ENCODE data around the gene TFAM.
"Not testable (repeated sequence)": the region's sequence is repeated elsewhere in the genome, so short reads cannot be mapped to it uniquely, and the experiment has no call there.

Gene TFAM

DNA sequence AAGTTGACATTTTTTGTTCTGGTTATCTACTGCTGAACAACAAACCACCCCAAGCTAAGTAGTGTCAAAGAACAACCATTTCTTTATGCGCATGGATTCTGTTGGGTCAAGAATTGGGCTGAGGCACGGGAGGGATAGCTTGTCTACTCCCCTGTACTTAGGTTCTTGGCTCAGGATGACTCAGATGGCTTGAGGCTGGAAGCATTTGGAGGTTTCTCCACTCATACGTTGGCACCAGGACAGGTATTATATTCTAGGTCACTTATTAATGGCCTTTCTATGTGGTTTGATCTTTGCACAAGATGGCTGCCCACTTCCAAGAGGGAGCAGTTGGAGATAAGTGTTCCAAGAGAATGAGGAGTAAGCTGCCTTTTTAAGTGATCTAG lies 11.8 kb upstream of the TFAM start:
- DNase-seq: no peak

DNA sequence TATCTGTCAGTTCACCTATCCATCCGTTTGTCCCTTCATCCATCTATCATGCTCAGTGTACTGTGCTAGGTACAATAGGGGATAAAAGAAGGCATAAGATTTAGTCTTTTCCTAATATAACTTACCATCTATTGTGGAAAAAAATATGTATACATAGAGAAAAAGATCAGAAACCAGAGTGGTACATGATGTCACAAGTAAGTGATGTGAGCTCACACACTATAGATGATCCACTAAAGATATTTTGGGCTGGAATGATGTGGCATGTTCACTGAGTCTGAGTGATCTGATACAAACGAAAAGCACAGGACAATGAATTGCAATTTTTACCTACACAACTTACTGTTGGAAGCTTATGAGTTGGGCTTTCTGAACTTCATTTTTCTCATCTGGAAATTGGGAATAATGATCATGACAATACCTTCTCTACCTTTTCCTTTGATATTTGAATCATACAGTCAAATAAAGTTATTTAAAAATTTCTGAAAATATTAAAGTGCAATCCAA lies 2.7 kb upstream of the TFAM start:
- DNase-seq: no peak

DNA sequence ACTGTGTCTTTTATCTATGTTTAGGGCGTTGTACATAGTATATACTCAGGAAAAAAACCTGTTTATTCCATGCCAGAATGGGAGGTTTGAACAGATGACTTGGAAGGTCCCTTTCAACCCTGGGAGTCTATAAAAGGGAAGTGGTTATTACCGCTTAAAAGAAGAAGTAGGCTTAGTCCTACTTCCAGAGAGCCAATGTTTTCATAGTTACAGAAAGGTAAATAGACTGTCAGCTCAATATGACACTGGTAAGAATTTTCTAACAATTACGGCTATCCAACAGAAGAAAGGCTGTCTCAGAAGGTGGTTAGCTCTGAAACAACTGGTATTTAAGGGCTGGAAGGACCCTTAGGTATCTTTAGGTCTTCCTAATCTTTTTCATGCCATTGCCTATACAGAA lies 1.1 kb upstream of the TFAM start:
- DNase-seq: peak; percentile 11

DNA sequence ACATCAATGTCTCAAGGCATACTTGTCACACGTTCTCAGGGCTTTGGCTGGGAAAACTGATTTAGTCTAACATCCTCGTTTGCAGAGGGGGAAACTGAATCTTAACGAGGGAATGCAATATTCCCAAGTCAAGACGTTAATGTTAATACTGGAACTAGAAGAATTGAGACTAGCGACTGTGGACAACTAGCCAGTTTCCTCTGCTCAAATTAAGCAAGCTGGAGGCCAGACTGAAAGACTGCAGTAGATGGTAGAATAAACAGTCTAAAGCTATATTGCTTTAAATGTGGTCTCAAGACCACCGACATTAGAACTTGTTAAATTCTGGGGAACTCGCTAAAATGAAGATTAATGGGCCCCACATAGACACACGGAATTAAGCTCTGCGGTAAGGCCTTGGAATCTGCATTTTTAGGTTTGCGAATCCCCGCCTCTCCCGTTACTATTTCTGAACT lies 639 bp upstream of the TFAM start:
- DNase-seq: no peak

DNA sequence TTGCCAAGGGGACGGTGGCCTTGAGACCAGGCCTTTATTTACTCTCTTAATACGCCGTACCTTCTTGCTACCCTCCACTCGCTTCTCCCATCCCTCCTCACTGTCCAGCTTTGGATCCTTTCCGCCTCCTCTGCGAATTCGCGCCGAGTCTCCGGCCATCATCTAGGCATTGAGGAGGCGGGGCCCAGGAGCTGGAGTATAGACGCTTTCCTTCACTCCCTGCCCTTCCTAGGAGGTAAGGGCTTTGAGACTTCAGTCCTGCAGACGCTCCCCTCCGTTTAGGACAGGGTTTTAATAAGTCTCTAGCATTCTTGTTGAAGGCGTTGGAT lies 538 bp downstream of the TFAM start:
- DNase-seq: peak; percentile 30

DNA sequence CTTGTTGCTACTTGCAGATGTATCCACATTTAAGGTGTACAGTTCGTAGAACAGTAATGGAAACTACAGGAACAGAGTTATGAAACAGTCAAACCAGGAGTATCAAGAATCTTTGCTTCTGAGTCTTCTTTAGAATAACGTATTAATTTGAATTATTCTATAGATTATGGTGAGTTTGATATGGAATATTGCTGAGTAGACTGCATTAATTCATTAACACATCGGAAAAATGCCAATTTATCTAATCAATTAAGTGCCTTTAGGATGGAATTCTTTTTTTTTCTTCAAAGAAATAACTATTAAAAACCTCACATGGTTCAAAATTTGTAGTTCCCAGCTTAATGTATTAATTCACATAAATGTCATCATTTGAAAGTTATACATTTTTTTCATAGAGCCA lies 3.8 kb downstream of the TFAM start:
- DNase-seq: no peak

DNA sequence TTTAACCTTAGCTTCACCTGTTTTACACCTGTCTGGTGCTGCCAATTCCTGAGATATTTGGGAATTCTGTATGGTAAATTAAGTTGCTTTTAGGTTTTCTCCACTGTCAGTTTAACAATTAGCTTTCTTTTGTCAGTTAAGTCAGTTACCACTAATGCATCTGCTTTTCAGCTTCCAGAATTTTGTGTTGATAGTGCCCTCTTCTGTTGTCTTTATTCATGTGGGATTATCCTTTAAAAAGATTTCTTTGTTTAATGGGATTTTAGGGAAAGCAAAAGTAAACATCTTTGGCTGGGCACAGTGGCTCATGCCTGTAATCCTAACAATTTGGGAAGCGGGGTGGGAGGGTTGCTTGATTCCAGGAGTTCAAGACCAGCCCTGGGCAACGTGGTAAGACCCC lies 8.1 kb downstream of the TFAM start:
- DNase-seq: no peak

DNA sequence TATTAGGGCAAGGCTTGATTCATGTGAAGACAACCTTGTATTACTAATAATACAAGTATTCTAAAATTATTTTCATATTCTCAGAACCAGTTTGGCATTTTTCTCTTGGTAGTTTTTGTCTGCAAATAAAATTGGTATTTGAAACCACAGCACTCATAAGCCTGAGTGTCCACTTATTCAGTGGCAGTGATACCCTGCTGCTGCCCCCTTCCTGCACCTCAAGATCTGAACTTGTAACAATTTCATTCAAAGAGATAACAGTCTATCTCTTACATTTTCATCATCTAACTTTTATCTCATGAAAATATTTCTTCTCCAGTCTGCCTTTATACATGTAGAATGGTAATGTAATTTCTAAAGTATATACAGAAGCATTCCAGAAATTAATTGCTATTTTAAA lies 9.3 kb downstream of the TFAM start:
- no peak for DNase-seq

DNA sequence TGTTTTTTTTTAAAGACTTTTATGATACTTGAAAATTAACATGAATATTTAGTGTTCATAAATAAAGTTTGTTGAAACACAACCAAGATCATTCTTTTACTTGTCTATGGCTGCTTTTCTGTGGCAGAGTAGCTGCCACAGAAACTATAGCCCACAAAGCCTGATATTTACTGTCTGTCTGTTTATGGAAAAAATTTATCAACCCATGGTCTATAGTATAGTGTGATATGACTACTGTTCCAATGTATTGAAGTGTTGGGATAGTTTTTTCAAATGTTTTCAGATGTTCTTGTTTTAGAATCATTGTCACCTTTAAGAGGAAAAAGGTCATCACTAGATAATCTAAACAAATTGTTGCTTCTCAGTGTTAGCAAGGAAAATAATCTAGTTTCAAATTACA lies 10.8 kb downstream of the TFAM start:
- DNase-seq: no peak

DNA sequence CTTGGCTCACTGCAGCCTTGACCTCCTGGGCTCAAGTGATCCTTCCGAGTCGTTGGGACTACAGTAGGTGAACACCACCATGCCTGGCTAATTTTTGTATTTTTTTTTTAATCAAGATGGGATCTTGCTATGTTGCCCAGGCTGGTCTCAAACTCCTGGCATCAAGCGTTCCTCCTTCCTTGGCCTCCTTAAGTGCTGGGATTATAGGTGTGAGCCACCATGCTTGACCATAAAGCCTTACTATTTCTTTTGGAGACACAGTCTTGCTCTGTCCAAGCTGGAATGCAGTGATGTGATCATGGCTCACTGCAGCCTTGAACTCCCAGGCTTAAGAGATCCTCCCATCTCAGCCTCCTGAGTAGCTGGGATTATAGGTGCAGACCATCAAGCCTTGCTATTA lies 12.6 kb downstream of the TFAM start:
- DNase-seq: no peak

DNA sequence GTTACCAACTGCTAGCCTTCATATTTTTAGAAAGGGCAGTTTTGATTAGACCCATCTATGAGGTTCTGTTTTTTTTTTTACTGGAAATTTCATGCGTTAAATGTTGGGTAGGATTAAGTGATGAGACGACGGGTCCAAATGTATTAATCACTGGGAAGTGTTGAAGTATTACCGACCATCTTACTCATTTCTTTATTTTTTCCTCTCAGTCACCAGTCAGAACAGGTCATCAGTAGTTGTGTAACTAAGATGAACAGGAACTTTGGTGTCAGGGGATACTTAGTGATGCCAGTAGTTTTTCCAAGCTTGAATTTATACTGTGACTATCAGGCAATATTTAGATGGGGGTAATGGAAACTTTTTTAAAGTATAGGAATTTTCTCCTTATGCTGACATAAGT lies 14.2 kb downstream of the TFAM start:
- no peak for DNase-seq

DNA sequence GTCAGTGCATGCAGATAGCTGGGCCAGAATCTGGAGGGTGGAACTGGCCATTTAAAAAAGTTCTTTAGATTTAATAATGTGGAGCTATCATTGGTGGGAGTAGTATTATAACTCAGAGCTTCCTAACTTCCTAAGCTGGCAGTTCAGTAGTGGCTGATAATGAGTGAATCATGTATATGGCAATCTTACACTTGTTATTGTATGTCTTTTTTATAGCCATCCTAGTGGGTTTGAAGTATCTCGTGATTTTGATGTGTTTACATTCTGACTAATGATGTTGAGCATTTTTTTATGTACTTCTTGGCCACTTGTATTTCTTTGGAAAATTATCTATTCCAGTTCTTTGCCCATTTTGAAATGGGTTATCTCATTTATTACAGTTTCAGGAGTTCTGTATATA lies 15.4 kb downstream of the TFAM start:
- DNase-seq: no peak

DNA sequence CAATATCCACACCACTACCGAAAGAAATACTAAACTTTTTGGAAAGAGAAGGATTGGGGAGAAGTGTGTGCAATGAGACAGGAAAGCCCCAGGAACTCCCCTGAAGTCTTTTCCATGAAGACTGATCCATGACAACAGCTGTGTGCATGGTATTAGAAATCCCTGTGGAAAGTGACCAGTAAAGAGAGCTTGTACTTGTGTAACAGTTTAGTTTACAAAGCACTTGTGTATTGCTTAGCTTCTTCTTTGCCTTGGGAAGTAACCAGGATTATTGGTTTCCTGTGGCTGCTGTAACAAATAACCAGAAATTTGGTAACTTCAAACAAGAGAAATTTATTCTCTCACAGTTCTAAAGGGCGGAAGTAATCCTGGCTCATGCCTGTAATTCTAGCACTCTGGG lies 18.8 kb downstream of the TFAM start:
- DNase-seq: no peak

DNA sequence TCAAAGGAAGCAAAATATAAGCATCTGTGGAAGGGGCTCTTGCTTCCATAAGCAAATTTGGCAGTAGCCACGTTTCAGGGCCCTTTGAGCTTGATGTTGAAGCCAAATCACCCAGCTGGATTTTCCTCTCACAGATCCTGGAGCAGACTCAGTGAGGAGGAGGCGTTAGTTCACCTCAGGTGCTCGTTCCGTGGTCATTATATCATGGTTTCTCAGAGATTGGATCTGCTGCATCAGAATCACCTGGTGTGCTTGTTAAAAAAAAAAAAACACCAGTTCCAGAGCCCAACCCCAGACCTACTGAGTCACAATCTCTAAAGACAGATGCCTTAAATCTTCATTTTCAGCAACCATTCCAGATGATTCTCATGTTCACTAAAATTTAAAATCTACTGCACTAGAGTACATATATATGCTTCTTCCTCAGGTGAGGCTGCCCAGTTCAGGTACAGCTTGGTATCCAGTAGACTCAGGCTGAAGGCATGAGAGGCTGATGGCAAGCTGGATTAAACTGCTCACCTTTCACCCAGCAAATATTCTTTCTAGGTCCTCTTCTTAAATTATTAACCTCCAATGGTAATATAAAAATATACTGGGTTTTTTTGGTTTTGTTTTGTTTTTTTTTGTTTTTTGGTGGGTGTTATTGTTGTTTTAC lies 24.9 kb downstream of the TFAM start:
- DNase-seq: no peak

DNA sequence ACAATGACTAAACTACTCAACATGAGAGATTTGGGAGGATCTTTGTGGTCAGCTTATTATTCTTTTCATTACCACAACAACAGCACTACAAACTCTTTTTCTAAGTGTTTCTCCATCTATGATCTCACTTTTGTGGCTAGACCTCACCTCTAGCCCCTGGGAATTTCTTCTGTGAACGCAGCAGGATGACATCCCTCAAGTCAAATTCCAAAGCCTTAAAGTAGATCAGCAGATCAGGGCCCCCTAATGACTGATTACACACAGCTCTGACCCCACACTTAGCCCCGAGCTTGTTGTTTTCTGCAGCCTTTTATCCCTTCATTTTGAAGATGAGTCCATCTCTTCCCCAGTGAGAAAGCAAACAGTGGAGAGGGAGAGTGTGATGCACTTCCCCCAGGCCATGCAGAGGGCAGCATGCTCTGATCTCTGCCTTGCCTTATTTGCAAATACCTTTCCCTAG lies 27.3 kb downstream of the TFAM start:
- DNase-seq: no peak

DNA sequence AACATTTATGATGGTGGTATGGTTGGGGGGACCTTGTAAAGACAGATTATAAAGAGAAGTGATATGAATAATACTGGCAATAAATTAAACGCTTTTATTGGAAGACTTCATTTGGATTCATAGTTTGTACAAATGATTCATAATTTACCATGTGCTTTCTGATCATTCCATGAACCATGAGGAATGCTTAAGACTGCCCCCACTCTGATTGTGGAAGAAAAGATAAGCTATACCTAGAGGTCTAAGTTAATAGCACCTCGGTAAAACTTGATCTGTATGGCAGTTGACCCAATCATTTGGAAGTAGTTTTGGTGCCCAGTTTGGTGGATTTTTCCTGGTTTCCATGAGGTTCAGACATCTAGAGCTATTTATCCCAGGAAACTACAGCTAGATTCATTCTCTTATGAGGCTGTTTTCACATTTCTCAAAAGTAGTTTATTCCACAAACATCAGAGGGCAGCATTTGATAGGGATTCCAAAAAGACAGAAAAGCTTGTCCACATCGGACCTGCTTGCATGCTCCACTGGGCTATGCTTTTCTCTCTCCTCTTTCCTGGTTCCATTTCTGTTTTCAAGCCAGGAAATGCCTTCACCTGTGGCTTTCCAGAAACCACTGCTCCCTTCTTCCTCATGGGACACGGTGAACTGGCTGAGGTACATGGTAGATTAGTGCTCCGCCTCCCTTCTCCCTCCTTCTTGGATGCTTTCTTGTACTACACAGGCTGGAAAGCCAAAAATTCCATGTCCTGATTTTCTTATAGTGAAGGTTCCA lies 29.2 kb downstream of the TFAM start:
- DNase-seq: no peak

DNA sequence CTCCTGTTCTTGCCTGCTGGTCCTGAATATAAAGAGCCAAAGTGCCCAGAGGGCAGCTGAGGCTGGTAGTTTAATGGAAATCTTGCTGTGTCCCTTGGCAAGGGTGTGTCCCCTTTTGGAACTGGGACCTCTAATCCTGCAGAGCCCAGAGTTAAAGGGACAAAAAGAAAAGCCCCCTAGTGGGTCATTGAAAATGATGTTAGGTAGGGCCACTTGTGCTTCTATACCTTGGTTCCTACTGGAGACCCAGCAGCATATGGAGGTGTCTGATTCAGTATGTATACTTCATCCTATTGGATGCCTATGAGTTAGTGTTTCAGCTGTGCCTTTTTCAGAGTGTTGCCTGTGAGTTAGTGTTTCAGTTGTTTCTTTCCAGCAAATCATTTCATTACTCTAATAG lies 30.5 kb downstream of the TFAM start:
- DNase-seq: no peak

DNA sequence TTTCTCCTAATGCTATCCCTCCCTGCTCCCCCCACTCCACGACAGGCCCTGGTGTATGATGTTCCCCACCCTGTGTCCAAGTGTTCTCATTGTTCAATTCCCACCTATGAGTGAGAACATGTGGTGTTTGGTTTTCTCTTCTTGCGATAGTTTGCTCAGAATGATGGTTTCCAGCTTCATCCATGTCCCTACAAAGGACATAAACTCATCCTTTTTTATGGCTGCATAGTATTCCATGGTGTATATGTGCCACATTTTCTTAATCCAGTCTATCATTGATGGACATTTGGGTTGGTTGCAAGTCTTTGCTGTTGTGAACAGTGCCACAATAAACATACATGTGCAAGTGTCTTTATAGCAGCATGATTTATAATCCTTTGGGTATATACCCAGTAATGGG lies 32.7 kb downstream of the TFAM start:
- DNase-seq: not testable (repeated sequence)

DNA sequence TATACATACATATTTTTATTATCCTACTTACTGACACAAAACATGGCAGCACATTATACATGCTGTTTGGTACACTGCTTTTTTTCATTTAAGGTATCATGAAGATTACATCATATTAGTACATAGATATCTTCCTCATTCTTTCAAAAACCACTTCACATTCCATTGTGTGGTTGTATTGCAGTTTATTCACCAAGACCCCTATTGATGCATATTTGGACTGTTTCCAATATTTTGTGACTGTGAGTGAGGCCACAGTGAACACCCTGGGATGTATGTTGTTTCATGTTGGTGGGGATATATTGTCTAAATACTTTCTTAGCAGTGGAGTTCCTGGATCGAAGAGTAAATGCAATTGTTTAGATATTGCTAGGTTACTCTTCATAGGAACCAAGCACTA lies 39.0 kb downstream of the TFAM start:
- no peak for DNase-seq

DNA sequence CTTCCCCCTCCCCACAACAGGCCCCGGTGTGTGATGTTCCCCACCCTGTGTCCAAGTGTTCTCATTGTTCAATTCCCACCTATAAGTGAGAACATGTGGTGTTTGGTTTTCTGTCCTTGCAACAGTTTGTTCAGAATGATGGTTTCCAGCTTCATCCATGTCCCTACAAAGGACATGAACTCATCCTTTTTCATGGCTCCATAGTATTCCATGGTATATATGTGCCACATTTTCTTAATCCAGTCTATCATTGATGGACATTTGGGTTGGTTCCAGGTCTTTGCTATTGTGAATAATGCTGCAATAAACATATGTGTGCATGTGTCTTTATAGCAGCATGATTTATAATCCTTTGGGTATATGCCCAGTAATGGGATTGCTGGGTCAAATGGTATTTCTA lies 43.2 kb downstream of the TFAM start:
- not testable (repeated sequence) for DNase-seq

DNA sequence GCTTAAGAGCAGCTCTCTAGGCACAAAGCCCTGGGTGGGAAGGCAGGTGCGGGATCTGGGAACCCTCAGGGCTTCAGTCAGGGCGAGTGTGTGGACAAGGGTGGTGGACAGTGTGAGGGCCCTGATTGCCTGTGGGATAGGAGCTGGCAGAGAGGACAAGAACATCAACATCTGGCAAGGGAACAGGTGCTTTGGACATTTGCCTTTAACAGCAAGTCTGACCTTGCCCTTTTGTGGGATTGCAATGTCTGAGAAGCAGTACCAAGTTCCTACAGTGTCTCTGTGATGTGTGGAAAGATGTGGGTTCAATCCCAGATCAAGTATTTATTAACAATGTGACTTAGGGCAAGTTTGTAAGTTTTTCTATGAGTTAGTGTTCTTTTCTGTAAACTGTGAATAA lies 46.7 kb downstream of the TFAM start:
- no peak for DNase-seq

DNA sequence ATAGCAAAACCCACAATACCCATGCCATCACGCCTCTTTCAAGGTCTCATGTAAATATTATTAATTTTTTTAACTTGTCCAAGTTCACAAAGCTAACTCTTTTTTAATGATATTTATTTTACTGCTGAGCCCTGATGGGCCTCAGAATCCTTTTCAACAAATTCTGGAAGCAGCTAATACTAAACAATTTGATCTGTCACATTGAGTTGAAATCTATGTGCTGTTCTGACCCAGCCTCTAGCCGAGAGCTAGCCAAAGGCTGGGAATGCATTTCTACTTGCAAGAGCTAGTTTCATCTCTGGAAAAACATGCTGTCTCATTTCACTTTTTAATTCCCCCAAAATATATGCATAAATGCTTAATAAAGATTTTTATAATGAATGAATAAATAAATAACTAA lies 47.9 kb downstream of the TFAM start:
- DNase-seq: no peak

DNA sequence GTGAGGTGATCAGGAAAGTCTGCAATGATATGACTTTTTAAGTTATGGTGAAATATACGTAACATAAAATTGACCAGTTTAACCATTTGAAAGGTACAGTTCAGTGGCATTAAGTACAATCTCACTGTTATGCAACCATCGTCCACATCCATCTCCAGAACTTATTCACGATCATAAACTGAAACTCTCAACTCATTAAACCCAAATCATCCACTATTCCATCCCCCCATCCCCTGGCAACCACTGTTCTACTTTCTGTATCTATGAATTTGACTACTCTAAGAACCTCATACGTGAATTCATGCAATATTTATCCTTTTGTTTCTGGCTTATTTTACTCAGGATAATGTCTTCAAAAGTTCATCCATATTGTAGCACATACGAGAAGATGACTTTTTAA lies 48.4 kb downstream of the TFAM start:
- DNase-seq: no peak

DNA sequence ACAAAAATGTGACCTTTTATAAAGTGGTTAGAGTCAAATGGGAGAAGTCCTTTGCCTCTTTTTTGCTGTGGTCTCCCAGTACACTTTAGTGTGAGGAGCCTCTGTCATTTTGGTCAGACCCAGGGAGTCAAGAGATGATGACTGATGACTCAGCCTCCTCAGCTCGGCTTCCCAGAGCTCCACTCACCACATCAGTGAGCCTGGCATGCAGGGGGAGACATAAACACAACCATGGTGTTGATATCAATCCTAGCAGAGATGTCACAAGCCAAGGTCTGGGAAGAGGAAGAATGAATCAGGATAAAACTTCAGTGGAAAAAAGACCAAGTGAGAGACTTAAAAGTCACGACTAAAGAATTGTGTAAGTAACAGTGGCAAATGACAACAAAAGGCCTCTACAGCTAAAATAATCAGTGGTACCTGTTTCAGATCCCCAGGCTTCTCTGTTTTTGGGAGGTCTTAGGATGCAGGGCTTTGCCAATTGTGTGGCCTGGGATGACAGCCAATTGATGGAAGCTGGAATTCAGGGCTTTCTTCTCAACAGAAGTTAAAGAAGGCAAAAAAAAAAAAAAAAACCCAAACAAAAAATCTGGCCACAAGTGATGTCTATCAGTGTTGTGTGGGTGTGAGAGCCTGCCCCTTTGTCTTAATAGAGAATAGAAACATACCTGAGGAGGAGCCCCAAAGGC lies 50.2 kb downstream of the TFAM start:
- peak; percentile 33 for DNase-seq
